NT2/D1 (cell line): ENCODE measurements around the gene UBAC2.

Experiments
- SUZ12 ChIP-seq: IDR thresholded peaks from 2 replicates; pipeline ENCODE4 v1.6.1; 2011; ENCODE audit not compliant: insufficient read length, insufficient read depth; ENCODE audit errors: extremely low read depth
- YY1 ChIP-seq: IDR thresholded peaks from 2 replicates; pipeline ENCODE4 v1.6.1; 2011; ENCODE audit not compliant: insufficient read length, insufficient read depth

- no peak for TF ChIP-seq SUZ12
- no peak for TF ChIP-seq YY1
These were observed 110.5 kb downstream of the UBAC2 start for GRCh38 chr13:99311137-99311536.
